Adipose tissue (tissue), 3 donors: ENCODE measurements around the gene IL33. TPM values are rescaled to one million over a fixed set of nuclear protein-coding genes. Genes with fewer than 3 reads are reported as not detected.

ENCODE experiments used
- H3K27ac ChIP-seq: one replicate; pipeline ENCODE4 v1.5.1; 2013; ENCODE audit warnings: low read depth, low read length
- WGBS, 3 donors: extraction: QIAGEN DNeasy Blood & Tissue Kit; methylation state at CpG; one replicate each; pipeline ENCODE4 v1.1.7; 2013; 5-methylcytosine and 5-hydroxymethylcytosine counted together
- polyA plus RNA-seq, 3 donors: library from polyadenylated mRNA; stranded (reverse); fragments of 200-250 nt; gene quantifications; one replicate each; pipeline ENCODE4 v1.2.3, GENCODE V29; 2013
- donor health status: healthy with polysubstance abuse.
- donor health status: Bipolar disorder and iron deficiency.
- donor health status: healthy.

The IL33 gene
- polyA plus RNA-seq, 3 donors: 2.7 to 93.9 (median 27.8) TPM

- WGBS, 3 donors: 35 to 68% (median 64%) methylated on average over 3 of the region's 3 CpGs
- no peak overlapping the region for H3K27ac ChIP-seq
These were observed 53.3 kb downstream of the IL33 start for GRCh38 chr9:6268826-6269397.

GRCh38 chr9:6270896-6271295, 55.3 kb downstream of the IL33 start:
- 21 to 87% (median 74%) methylated on average over 1 of the region's 1 CpG for WGBS, 3 donors
- no peak overlapping the region for H3K27ac ChIP-seq

- 28 to 76% (median 75%) methylated on average over 3 of the region's 3 CpGs for whole genome bisulfite sequencing, 3 donors
These were observed 56.1 kb downstream of the IL33 start for GRCh38 chr9:6271508-6272228.

GRCh38 chr9:6272229-6272598, 56.6 kb downstream of the IL33 start:
- no peak overlapping the region for H3K27ac ChIP-seq

More at GRCh38 chr9:6271508-6272228, 56.1 kb downstream of the IL33 start:
- H3K27ac ChIP-seq: no peak overlapping the region

- 64 to 80% (median 75%) methylated on average over 3 of the region's 3 CpGs for WGBS, 3 donors
- H3K27ac ChIP-seq: no peak overlapping the region
These were observed 61.8 kb downstream of the IL33 start for GRCh38 chr9:6277417-6277816.

GRCh38 chr9:6301858-6302257, 86.3 kb downstream of the IL33 start:
- H3K27ac ChIP-seq: no peak overlapping the region
- WGBS, 3 donors: 19 to 67% (median 38%) methylated on average over 2 of the region's 2 CpGs

- no peak overlapping the region for H3K27ac ChIP-seq
These were observed 86.8 kb downstream of the IL33 start for GRCh38 chr9:6302417-6302816.

GRCh38 chr9:6304232-6304631, 88.6 kb downstream of the IL33 start:
- no peak overlapping the region for H3K27ac ChIP-seq

GRCh38 chr9:6305954-6306563, 90.5 kb downstream of the IL33 start:
- no peak overlapping the region for H3K27ac ChIP-seq
- WGBS, 3 donors: 90 to 92% (median 90%) methylated on average over 2 of the region's 2 CpGs

Other genes starting within 250 kb of the IL33 start
- 1 to 10 TPM; 4.0 to 7.5 (median 5.6) TPM for gene RANBP6, start 200.2 kb upstream of the IL33 start, polyA plus RNA-seq
- not detected for gene TPD52L3, start 112.6 kb downstream of the IL33 start, polyA plus RNA-seq
- 10 to 100 TPM; 11.7 to 14.5 (median 12.8) TPM for gene UHRF2, start 197.4 kb downstream of the IL33 start, polyA plus RNA-seq